Spleen (tissue), 11 donors: ENCODE results near the gene HIVEP3. TPM values are rescaled to one million over a fixed set of nuclear protein-coding genes. Genes with fewer than 3 reads are reported as not detected.
A peak's percentile ranks its signal among the peaks of the same experiment; 100 is the strongest.

Experiments
- DNase-seq: peaks from one replicate; pipeline ENCODE4 v3.0.0-alpha.2; 2020
- H3K27ac ChIP-seq, 8 donors: fragments of 200-600 bp; sonication (generic) in 7 of 8; 1 replicate in 4 of 8; 2 replicates in 4 of 8; pipeline versions ENCODE4 v1.5.0 to v1.8.0; 2016 to 2021; ENCODE audit warnings: inconsistent platforms in 4 of 8, mild to moderate bottlenecking in 4 of 8, moderate library complexity in 1 of 8
- H3K27me3 ChIP-seq, 7 donors: fragments of 200-600 bp; sonication (generic) in 6 of 7; replicated peaks in 1 of 7; 1 replicate in 4 of 7; 2 replicates in 3 of 7; pipeline versions ENCODE4 v1.5.0 to v1.8.0; 2016 to 2021; ENCODE audit warnings: inconsistent platforms in 3 of 7, mild to moderate bottlenecking in 1 of 7
- H3K36me3 ChIP-seq, 6 donors: fragments of 200-600 bp; sonication (generic) in 5 of 6; 1 replicate in 4 of 6; 2 replicates in 2 of 6; pipeline versions ENCODE4 v1.5.0 to v1.8.0; 2016 to 2021; ENCODE audit warnings: inconsistent platforms in 2 of 6
- H3K4me1 ChIP-seq, 6 donors: fragments of 200-600 bp; sonication (generic) in 5 of 6; 1 replicate in 3 of 6; 2 replicates in 3 of 6; pipeline versions ENCODE4 v1.5.0 to v1.8.0; 2016 to 2021; ENCODE audit warnings: inconsistent platforms in 3 of 6
- H3K4me3 ChIP-seq, 8 donors: fragments of 200-600 bp; sonication (generic) in 7 of 8; 1 replicate in 4 of 8; 2 replicates in 4 of 8; pipeline versions ENCODE4 v1.5.0 to v1.8.0; 2016 to 2021; ENCODE audit warnings: inconsistent platforms in 4 of 8, mild to moderate bottlenecking in 4 of 8, moderate library complexity in 2 of 8
- H3K9me3 ChIP-seq, 8 donors: fragments of 200-600 bp; sonication (generic) in 7 of 8; 1 replicate in 4 of 8; 2 replicates in 4 of 8; pipeline versions ENCODE4 v1.5.0 to v1.8.0; 2016 to 2021; ENCODE audit warnings: inconsistent platforms in 4 of 8
- CTCF ChIP-seq, 11 experiments: fragments of 200-600 bp in 7 of 11; fragments of 450-650 bp in 4 of 11; sonication (generic) in 4 of 11; IDR thresholded peaks in 8 of 11; conservative IDR thresholded peaks in 3 of 11; 1 replicate in 7 of 11; 2 replicates in 4 of 11; pipeline versions ENCODE4 v1.4.0 to v1.8.0; 2016 to 2021; ENCODE audit warnings: antibody characterized with exemption in 11 of 11, inconsistent platforms in 4 of 11, mild to moderate bottlenecking in 1 of 11
- POLR2A ChIP-seq, 3 donors: fragments of 450-650 bp; IDR thresholded peaks; one replicate each; pipeline ENCODE4 v1.5.1; 2017; ENCODE audit warnings: antibody characterized with exemption in 3 of 3, mild to moderate bottlenecking in 1 of 3
- POLR2AphosphoS5 ChIP-seq, 3 donors: sonication (generic); formaldehyde crosslinking; IDR thresholded peaks; one replicate each; pipeline ENCODE4 v1.5.1; 2017; ENCODE audit warnings: antibody characterized with exemption in 3 of 3
- WGBS, 5 donors: extraction: QIAGEN DNeasy Blood & Tissue Kit in 3 of 5; methylation state at CpG; one replicate each; pipeline versions ENCODE4 v1.1.5 to v1.1.7; 2013 to 2018; 5-methylcytosine and 5-hydroxymethylcytosine counted together
- intact Hi-C: fragments of 100-400 bp; cut with DNase I; formaldehyde crosslinking; loops from one replicate; pipeline ENCODE4 v1.15.0; 2023; ENCODE audit warnings: low total_unique reads
- polyA plus RNA-seq, 3 donors: library from polyadenylated mRNA; stranded (reverse); fragments of 200-250 nt; gene quantifications; one replicate each; pipeline ENCODE4 v1.2.1, GENCODE V29; 2013
- total RNA-seq, 7 donors: library from RNA; depleted of rRNA in 3 of 7; stranded (reverse); fragments of >200 nt in 3 of 7; fragmentation: NEBNext Ultra II Directional in 4 of 7; extraction: Animal tissue kit (Norgen Biotek cat#: 25700) in 4 of 7; gene quantifications; one replicate each; pipeline versions ENCODE4 v1.1.0 to v1.2.1, GENCODE V29; 2016 to 2021
- donor health status: healthy with polysubstance abuse.
- donor health status: DM: no; HTN: no; CAD: no; lungs with moderate emphysema.
- donor health status: DM: no; HTN: no; CAD: no.
- donor health status: Bipolar disorder and iron deficiency.
- donor health status: healthy.
- donor health status: DM: no; HTN: no; CAD: no.
- donor health status: DM: yes; HTN: yes; CAD: no.

HIVEP3 gene
- total and polyA plus RNA-seq, 10 donors = 2.4 to 21.2 (median 8.2) TPM

GRCh38 chr1:41810446-41810845 is 108.3 kb downstream of the HIVEP3 start:
- Histone ChIP-seq H3K4me1 (peaks cover 11 to 59% (median 25%) of the 10 kb centered on the region in 6 donors), H3K4me3 (no peak overlapping the region)
- no peak for DNase-seq

GRCh38 chr1:41809692-41810091 is 109.0 kb downstream of the HIVEP3 start:
- no peaks in the 10 kb centered on the region for H3K9me3 ChIP-seq
- TF ChIP-seq CTCF (IDR thresholded peaks at IDR 0.05 in 8 of 11, conservative IDR thresholded peaks at IDR 0.05 in 3 of 11) = no peak
- TF ChIP-seq POLR2A (IDR thresholded peaks at IDR 0.05) = no peak
- TF ChIP-seq POLR2AphosphoS5 (IDR thresholded peaks at IDR 0.05) = no peak
- DNase-seq = no peak
- H3K4me3 ChIP-seq = no peak overlapping the region
- no peak overlapping the region for H3K27ac ChIP-seq
- no peaks in the 10 kb centered on the region for H3K27me3 ChIP-seq
- 23 to 32% (median 26%) methylated on average over 3 of the region's 3 CpGs for WGBS, 5 donors
- peaks cover 13 to 67% (median 27%) of the 10 kb centered on the region in 6 donors for H3K4me1 ChIP-seq
- intact Hi-C loops = loop anchor here (10.0 kb wide), 1 partner anchor 235 kb away; no protein-coding TSS in a partner anchor
- H3K36me3 ChIP-seq = no peaks in the 10 kb centered on the region

More at GRCh38 chr1:41810446-41810845, 108.3 kb downstream of the HIVEP3 start:
- H3K9me3 ChIP-seq = no peaks in the 10 kb centered on the region
- no peaks in the 10 kb centered on the region for H3K27me3 ChIP-seq
- intact Hi-C loops = loop anchor here (10.0 kb wide), 1 partner anchor 236 kb away; no protein-coding TSS in a partner anchor
- H3K27ac ChIP-seq = no peak overlapping the region
- TF ChIP-seq CTCF (IDR thresholded peaks at IDR 0.05 in 8 of 11, conservative IDR thresholded peaks at IDR 0.05 in 3 of 11) (no peak), POLR2AphosphoS5 (IDR thresholded peaks at IDR 0.05) (no peak), POLR2A (IDR thresholded peaks at IDR 0.05) (no peak)
- no peaks in the 10 kb centered on the region for H3K36me3 ChIP-seq

GRCh38 chr1:41807390-41807789 is 111.3 kb downstream of the HIVEP3 start:
- Histone ChIP-seq H3K4me3 (no peak overlapping the region), H3K27ac (peak overlapping the region in 1 of 8 donors; percentile 53), H3K4me1 (peaks cover 36 to 86% (median 50%) of the 10 kb centered on the region in 6 donors), H3K27me3 (no peaks in the 10 kb centered on the region), H3K9me3 (no peaks in the 10 kb centered on the region), H3K36me3 (no peaks in the 10 kb centered on the region)
- 85 to 93% (median 89%) methylated on average over 6 of the region's 6 CpGs for WGBS, 5 donors
- TF ChIP-seq CTCF (IDR thresholded peaks at IDR 0.05 in 8 of 11, conservative IDR thresholded peaks at IDR 0.05 in 3 of 11) (no peak), POLR2A (IDR thresholded peaks at IDR 0.05) (no peak), POLR2AphosphoS5 (IDR thresholded peaks at IDR 0.05) (no peak)
- intact Hi-C loops = no loop called here
- no peak for DNase-seq

- WGBS, 5 donors = 60 to 74% (median 63%) methylated on average over 14 to 17 of the region's 17 CpGs
- intact Hi-C loops = no loop called here
Measured at GRCh38 chr1:41806472-41807155, 112.1 kb downstream of the HIVEP3 start.

More at GRCh38 chr1:41806472-41807155, 112.1 kb downstream of the HIVEP3 start:
- DNase-seq = no peak
- Histone ChIP-seq H3K4me3 (no peak overlapping the region), H3K4me1 (peaks cover 32 to 86% (median 50%) of the 10 kb centered on the region in 6 donors), H3K9me3 (no peaks in the 10 kb centered on the region), H3K27ac (peak overlapping the region in 1 of 8 donors; percentile 53), H3K27me3 (no peaks in the 10 kb centered on the region), H3K36me3 (no peaks in the 10 kb centered on the region)
- TF ChIP-seq POLR2A (IDR thresholded peaks at IDR 0.05) (no peak), POLR2AphosphoS5 (IDR thresholded peaks at IDR 0.05) (no peak), CTCF (IDR thresholded peaks at IDR 0.05 in 8 of 11, conservative IDR thresholded peaks at IDR 0.05 in 3 of 11) (no peak)
